Caki2 (cell line): ENCODE data around the gene DDX49. TPM values are rescaled to one million over a fixed set of nuclear protein-coding genes. Genes with fewer than 3 reads are reported as not detected.

Experiments
- DNase-seq: peaks from one replicate; pipeline ENCODE4 v3.0.0-alpha.2; 2015; ENCODE audit warnings: low read depth
- in situ Hi-C: cut with HindIII; loops from 2 replicates; pipeline ENCODE4 v1.10.0; 2016; ENCODE audit warnings: low sequenced_read_pairs, low pct_unique_long_range_greater_than_20kb, mixed read lengths
- total RNA-seq: library from RNA; depleted of rRNA; stranded (reverse); fragments of >200 nt; shearing (Covaris generic); gene quantifications from 2 replicates; pipeline ENCODE4 v1.2.3, GENCODE V29; 2014; ENCODE audit warnings: low replicate concordance; rRNA removed

Gene DDX49
- 91.7 and 101 TPM in 2 replicates for total RNA-seq

- in situ Hi-C loops = no loop called here
Measured at GRCh38 chr19:18919086-18919899, at the start of gene DDX49, which contains the start of gene COPE. DDX49 (plus strand) TSS chr19:18919715; CDS start chr19:18919742, 27 bp downstream. COPE (minus strand) TSS chr19:18919387; CDS start chr19:18919348, 39 bp downstream.

GRCh38 chr19:18869781-18870530 lies 49.6 kb upstream of the DDX49 start:
- in situ Hi-C loops = no loop called here
- DNase-seq = no peak

More at GRCh38 chr19:18919086-18919899, at the start of gene DDX49, which contains the start of gene COPE:
- peak; percentile 100 for DNase-seq

- in situ Hi-C loops = no loop called here
- no peak for DNase-seq
Measured at GRCh38 chr19:18870531-18871172, 48.9 kb upstream of the DDX49 start.

- DNase-seq = no peak
- in situ Hi-C loops = no loop called here
Measured at GRCh38 chr19:18871543-18871942, 48.0 kb upstream of the DDX49 start.

GRCh38 chr19:18875726-18876125 lies 43.8 kb upstream of the DDX49 start:
- no peak for DNase-seq
- in situ Hi-C loops = no loop called here

- no peak for DNase-seq
- in situ Hi-C loops = no loop called here
Measured at GRCh38 chr19:18876865-18877264, 42.6 kb upstream of the DDX49 start.

GRCh38 chr19:18878058-18878797 lies 41.3 kb upstream of the DDX49 start:
- in situ Hi-C loops = no loop called here
- DNase-seq = no peak

- in situ Hi-C loops = no loop called here
- DNase-seq = no peak
Measured at GRCh38 chr19:18878858-18879578, 40.5 kb upstream of the DDX49 start.

- in situ Hi-C loops = no loop called here
- DNase-seq = peak; percentile 86
Measured at GRCh38 chr19:18879579-18880373, 39.7 kb upstream of the DDX49 start.

- in situ Hi-C loops = no loop called here
Measured at GRCh38 chr19:18881491-18881890, 38.0 kb upstream of the DDX49 start.

GRCh38 chr19:18883526-18884304 lies 35.8 kb upstream of the DDX49 start:
- in situ Hi-C loops = no loop called here
- no peak for DNase-seq

More at GRCh38 chr19:18881491-18881890, 38.0 kb upstream of the DDX49 start:
- DNase-seq = no peak

GRCh38 chr19:18886972-18887371 lies 32.5 kb upstream of the DDX49 start:
- in situ Hi-C loops = no loop called here
- no peak for DNase-seq

GRCh38 chr19:18889949-18890745 lies 29.4 kb upstream of the DDX49 start:
- in situ Hi-C loops = no loop called here
- DNase-seq = no peak

- DNase-seq = no peak
- in situ Hi-C loops = no loop called here
Measured at GRCh38 chr19:18893587-18894253, 25.8 kb upstream of the DDX49 start.
